ENCODE measurements around the gene DLAT. TPM values are rescaled to one million over a fixed set of nuclear protein-coding genes. Genes with fewer than 3 reads are reported as not detected.

Gene DLAT
- total RNA-seq, 1 experiment from 2014 or later, result 94.1 TPM

- Histone ChIP-seq H3K4me1 (ENCODE audit: insufficient read depth, low read length, poor library complexity, severe bottlenecking) (no peaks in the 10 kb centered on the region), H3K4me3 (ENCODE audit: low read depth, low read length, poor library complexity, severe bottlenecking) (no peak overlapping the region), H3K9me3 (ENCODE audit: low read depth, low read length, poor library complexity, severe bottlenecking) (no peaks in the 10 kb centered on the region), H3K27me3 (replicated peaks; ENCODE audit: insufficient read depth, low read depth, low read length, poor library complexity) (no peaks in the 10 kb centered on the region), H3K27ac (ENCODE audit: low read depth, low read length, poor library complexity, severe bottlenecking) (peak overlapping the region; percentile 11), H3K36me3 (ENCODE audit: insufficient read depth, low read length, poor library complexity, severe bottlenecking) (peaks cover 65% of the 10 kb centered on the region)
- ChIA-PET CTCF (no interaction called here), POLR2A (ENCODE audit: low non-redundant PET) (no interaction called here)
- TF ChIP-seq CTCF (conservative IDR thresholded peaks at IDR 0.05; ENCODE audit: low read depth, low read length) (no peak), EZH2 (IDR thresholded peaks at IDR 0.05; ENCODE audit: borderline replicate concordance, low read depth, low read length, poor library complexity, severe bottlenecking) (no peak)
- no peak for DNase-seq (ENCODE audit: low spot score)
- intact Hi-C loops (cut with micrococcal nuclease; ENCODE audit: unreplicated experiment), result no loop called here
- TSS peak; percentile 18 for BruUV-seq (replicated peaks)
Observed at GRCh38 chr11:112057170-112057569, 32.0 kb downstream of the DLAT start.

GRCh38 chr11:112058103-112058502, 32.9 kb downstream of the DLAT start:
- no peak for TF ChIP-seq CTCF (conservative IDR thresholded peaks at IDR 0.05; ENCODE audit: low read depth, low read length)
- TF ChIP-seq EZH2 (IDR thresholded peaks at IDR 0.05; ENCODE audit: borderline replicate concordance, low read depth, low read length, poor library complexity, severe bottlenecking), result no peak
- H3K27me3 ChIP-seq (replicated peaks; ENCODE audit: insufficient read depth, low read depth, low read length, poor library complexity), result no peaks in the 10 kb centered on the region
- H3K4me1 ChIP-seq (ENCODE audit: insufficient read depth, low read length, poor library complexity, severe bottlenecking), result no peaks in the 10 kb centered on the region
- peaks cover 65% of the 10 kb centered on the region for H3K36me3 ChIP-seq (ENCODE audit: insufficient read depth, low read length, poor library complexity, severe bottlenecking)
- ChIA-PET CTCF (no interaction called here), POLR2A (ENCODE audit: low non-redundant PET) (no interaction called here)
- H3K27ac ChIP-seq (ENCODE audit: low read depth, low read length, poor library complexity, severe bottlenecking), result no peak overlapping the region
- H3K4me3 ChIP-seq (ENCODE audit: low read depth, low read length, poor library complexity, severe bottlenecking), result no peak overlapping the region
- no peaks in the 10 kb centered on the region for H3K9me3 ChIP-seq (ENCODE audit: low read depth, low read length, poor library complexity, severe bottlenecking)
- no peak for DNase-seq (ENCODE audit: low spot score)
- intact Hi-C loops (cut with micrococcal nuclease; ENCODE audit: unreplicated experiment), result no loop called here
- BruUV-seq (replicated peaks), result no TSS peak

GRCh38 chr11:112062923-112063322, 37.7 kb downstream of the DLAT start:
- CTCF ChIA-PET, result no interaction called here

More at GRCh38 chr11:112062923-112063322, 37.7 kb downstream of the DLAT start:
- POLR2A ChIA-PET (ENCODE audit: low non-redundant PET), result no interaction called here
- no peak overlapping the region for H3K4me3 ChIP-seq (ENCODE audit: low read depth, low read length, poor library complexity, severe bottlenecking)
- H3K27me3 ChIP-seq (replicated peaks; ENCODE audit: insufficient read depth, low read depth, low read length, poor library complexity), result no peaks in the 10 kb centered on the region
- TSS peak; percentile 40 for BruUV-seq (replicated peaks)
- intact Hi-C loops (cut with micrococcal nuclease; ENCODE audit: unreplicated experiment), result no loop called here
- DNase-seq (ENCODE audit: low spot score), result no peak
- H3K9me3 ChIP-seq (ENCODE audit: low read depth, low read length, poor library complexity, severe bottlenecking), result no peaks in the 10 kb centered on the region
- H3K4me1 ChIP-seq (ENCODE audit: insufficient read depth, low read length, poor library complexity, severe bottlenecking), result no peaks in the 10 kb centered on the region
- no peak overlapping the region for H3K27ac ChIP-seq (ENCODE audit: low read depth, low read length, poor library complexity, severe bottlenecking)
- H3K36me3 ChIP-seq (ENCODE audit: insufficient read depth, low read length, poor library complexity, severe bottlenecking), result peaks cover 40% of the 10 kb centered on the region
- TF ChIP-seq CTCF (conservative IDR thresholded peaks at IDR 0.05; ENCODE audit: low read depth, low read length) (no peak), EZH2 (IDR thresholded peaks at IDR 0.05; ENCODE audit: borderline replicate concordance, low read depth, low read length, poor library complexity, severe bottlenecking) (no peak)
